Left cardiac atrium (tissue), 4 donors: ENCODE measurements around the gene SHC4. TPM values are rescaled to one million over a fixed set of nuclear protein-coding genes. Genes with fewer than 3 reads are reported as not detected.
A peak's percentile ranks its signal among the peaks of the same experiment; 100 is the strongest.
"Not testable (repeated sequence)": the region's sequence is repeated elsewhere in the genome, so short reads cannot be mapped to it uniquely, and the experiment has no call there.

Experiments used
- ATAC-seq, 2 donors: fragments of 200-7000 bp; cut with Tn5 transposase; one replicate each; pipeline ENCODE4 v1.9.1; 2020; ENCODE audit warnings: mild to moderate bottlenecking in 2 of 2, moderate library complexity in 2 of 2
- DNase-seq: peaks from one replicate; pipeline ENCODE4 v3.0.0-alpha.2; 2020
- intact Hi-C, 2 donors: fragments of 100-400 bp; cut with DNase I; formaldehyde crosslinking; loops; one replicate each; pipeline versions ENCODE4 v1.14.1 to v1.15.1; 2022 to 2023
- total RNA-seq, 2 donors: library from RNA; stranded (reverse); fragmentation: NEBNext Ultra II Directional; extraction: Animal tissue kit (Norgen Biotek cat#: 25700); gene quantifications; one replicate each; pipeline ENCODE4 v1.2.1, GENCODE V29; 2021
- donor health status: DM: no; HTN: yes; CAD: no.
- donor health status: DM: no; HTN: yes; CAD: no; lungs with severe emphysema.
- donor health status: DM: yes; HTN: yes; CAD: no.
- donor health status: Dilated cardiomyopathy.

SHC4 gene
- total RNA-seq, 2 donors from 2014 or later: 1.8 TPM

- DNase-seq: no peak
- ATAC-seq: no peak
- intact Hi-C loops: no loop called here
These were observed 9.2 kb upstream of the SHC4 start for GRCh38 chr15:48972750-48973503.

- DNase-seq: not testable (repeated sequence)
These were observed 7.2 kb upstream of the SHC4 start for GRCh38 chr15:48970926-48971325.

GRCh38 chr15:48968066-48968465 lies 4.3 kb upstream of the SHC4 start:
- DNase-seq (no peak), ATAC-seq (no peak)
- intact Hi-C loops: loop anchor here in 1 of 2 donors (10.0 kb wide), 1 partner anchor 93 kb away; the partner anchor contains the start of gene EID1

More at GRCh38 chr15:48970926-48971325, 7.2 kb upstream of the SHC4 start:
- ATAC-seq, intact Hi-C loops: not testable (repeated sequence)

- ATAC-seq (no peak), DNase-seq (no peak)
- intact Hi-C loops: loop anchor here in 1 of 2 donors (10.0 kb wide), 1 partner anchor 93 kb away; the partner anchor contains the start of gene EID1
These were observed 3.6 kb upstream of the SHC4 start for GRCh38 chr15:48967336-48967735.

- intact Hi-C loops: loop anchor here in 1 of 2 donors (10.0 kb wide), 1 partner anchor 92 kb away; the partner anchor contains the start of gene EID1
- DNase-seq: no peak
- no peak for ATAC-seq
These were observed 3.0 kb upstream of the SHC4 start for GRCh38 chr15:48966595-48967301.

GRCh38 chr15:48965972-48966371 lies 2.3 kb upstream of the SHC4 start:
- intact Hi-C loops: loop anchor here in 1 of 2 donors (10.0 kb wide), 1 partner anchor 91 kb away; the partner anchor contains the start of gene EID1
- no peak for ATAC-seq
- DNase-seq: no peak

- intact Hi-C loops: loop anchor here (5.0 to 10.0 kb wide), 2 partner anchors 88 to 90 kb away; partner anchors contain the start of gene EID1 (in 2 of the 2)
- ATAC-seq: no peak
These were observed 1.2 kb upstream of the SHC4 start for GRCh38 chr15:48964898-48965297.

GRCh38 chr15:48962662-48963523 lies 826 bp downstream of the SHC4 start:
- peak; percentile 78 to 79 for ATAC-seq
- intact Hi-C loops: loop anchor here (5.0 to 10.0 kb wide), 2 partner anchors 86 to 88 kb away; partner anchors contain the start of gene EID1 (in 2 of the 2)
- peak; percentile 37 for DNase-seq

More at GRCh38 chr15:48964898-48965297, 1.2 kb upstream of the SHC4 start:
- DNase-seq: no peak

- intact Hi-C loops: no loop called here
- no peak for ATAC-seq
- DNase-seq: no peak
These were observed 7.8 kb downstream of the SHC4 start for GRCh38 chr15:48955967-48956366.

- intact Hi-C loops: no loop called here
- ATAC-seq (peak in 1 of 2 donors; percentile 60), DNase-seq (no peak)
These were observed 8.3 kb downstream of the SHC4 start for GRCh38 chr15:48955370-48955769.

GRCh38 chr15:48954538-48954937 lies 9.2 kb downstream of the SHC4 start:
- ATAC-seq (peak; percentile 59 to 81), DNase-seq (no peak)
- intact Hi-C loops: no loop called here

- DNase-seq: no peak
- ATAC-seq: peak in 1 of 2 donors; percentile 5
- intact Hi-C loops: no loop called here
These were observed 16.9 kb downstream of the SHC4 start for GRCh38 chr15:48946840-48947187.

- DNase-seq (no peak), ATAC-seq (peak; percentile 64 to 96)
These were observed 17.5 kb downstream of the SHC4 start for GRCh38 chr15:48946074-48946839.

GRCh38 chr15:48945386-48945785 lies 18.3 kb downstream of the SHC4 start:
- DNase-seq: no peak
- intact Hi-C loops: no loop called here
- peak; percentile 39 to 72 for ATAC-seq

More at GRCh38 chr15:48946074-48946839, 17.5 kb downstream of the SHC4 start:
- intact Hi-C loops: no loop called here

- DNase-seq (no peak), ATAC-seq (no peak)
- intact Hi-C loops: no loop called here
These were observed 21.8 kb downstream of the SHC4 start for GRCh38 chr15:48941904-48942303.

- intact Hi-C loops: no loop called here
- DNase-seq (no peak), ATAC-seq (no peak)
These were observed 23.2 kb downstream of the SHC4 start for GRCh38 chr15:48940508-48940907.

GRCh38 chr15:48939648-48940047 lies 24.1 kb downstream of the SHC4 start:
- intact Hi-C loops: no loop called here
- no peak for DNase-seq
- peak; percentile 19 to 93 for ATAC-seq

GRCh38 chr15:48937886-48938285 lies 25.8 kb downstream of the SHC4 start:
- no peak for DNase-seq
- intact Hi-C loops: no loop called here
- no peak for ATAC-seq
